Stimulated activated naive CD8-positive, alpha-beta T cell treated with anti-CD3 and anti-CD28 coated beads, Interleukin-15, amount 100 ng/mL, for 72 hours (primary cell): Measurements from ENCODE around the gene VAV2.

Experiments used
- ATAC-seq: fragments of 150-1000 bp; cut with Tn5 transposase; 2 replicates; pipeline ENCODE4 v1.10.0; 2021; ENCODE audit warnings: mild to moderate bottlenecking, moderate library complexity
- DNase-seq, 2 donors: peaks; one replicate each; pipeline ENCODE4 v3.0.0; 2021 to 2022
- H3K27ac Mint-ChIP-seq, 2 donors: one replicate each; pipeline ENCODE4 v1.8.0; 2022; ENCODE audit warnings: mild to moderate bottlenecking in 2 of 2, mixed read lengths in 2 of 2, moderate library complexity in 2 of 2
- H3K27me3 Mint-ChIP-seq: one replicate; pipeline ENCODE4 v1.8.0; 2022; ENCODE audit warnings: mixed read lengths
- H3K4me1 Mint-ChIP-seq: one replicate; pipeline ENCODE4 v1.8.0; 2022; ENCODE audit warnings: mild to moderate bottlenecking, mixed read lengths
- H3K4me3 Mint-ChIP-seq, 2 donors: one replicate each; pipeline ENCODE4 v1.8.0; 2022; ENCODE audit warnings: mild to moderate bottlenecking in 2 of 2, mixed read lengths in 2 of 2, moderate library complexity in 1 of 2
- H3K9me3 Mint-ChIP-seq, 2 donors: one replicate each; pipeline ENCODE4 v1.8.0; 2022; ENCODE audit warnings: mixed read lengths in 2 of 2

Gene VAV2

GRCh38 chr9:133814586-133815208, 177.4 kb downstream of the VAV2 start:
- Mint-ChIP-seq H3K27me3 (no peaks in the 10 kb centered on the region), H3K27ac (no peak overlapping the region), H3K4me3 (no peak overlapping the region), H3K4me1 (no peaks in the 10 kb centered on the region), H3K9me3 (no peaks in the 10 kb centered on the region)
- DNase-seq (no peak), ATAC-seq (no peak)

- Mint-ChIP-seq H3K4me1 (no peaks in the 10 kb centered on the region), H3K4me3 (no peak overlapping the region), H3K9me3 (no peaks in the 10 kb centered on the region), H3K27ac (no peak overlapping the region), H3K27me3 (no peaks in the 10 kb centered on the region)
- DNase-seq, result no peak
- no peak for ATAC-seq
Measured at GRCh38 chr9:133813749-133814585, 178.2 kb downstream of the VAV2 start.

GRCh38 chr9:133812941-133813748, 179.0 kb downstream of the VAV2 start:
- no peaks in the 10 kb centered on the region for H3K4me1 Mint-ChIP-seq
- ATAC-seq (no peak), DNase-seq (no peak)
- H3K4me3 Mint-ChIP-seq, result no peak overlapping the region
- H3K27me3 Mint-ChIP-seq, result no peaks in the 10 kb centered on the region
- no peak overlapping the region for H3K27ac Mint-ChIP-seq
- H3K9me3 Mint-ChIP-seq, result no peaks in the 10 kb centered on the region

- H3K4me1 Mint-ChIP-seq, result no peaks in the 10 kb centered on the region
- H3K9me3 Mint-ChIP-seq, result no peaks in the 10 kb centered on the region
- no peak overlapping the region for H3K27ac Mint-ChIP-seq
- no peak for DNase-seq
- H3K4me3 Mint-ChIP-seq, result no peak overlapping the region
- ATAC-seq, result no peak
- no peaks in the 10 kb centered on the region for H3K27me3 Mint-ChIP-seq
Measured at GRCh38 chr9:133812077-133812868, 179.9 kb downstream of the VAV2 start.

- DNase-seq (no peak), ATAC-seq (no peak)
- Mint-ChIP-seq H3K9me3 (no peaks in the 10 kb centered on the region), H3K4me3 (no peak overlapping the region), H3K27me3 (no peaks in the 10 kb centered on the region), H3K27ac (no peak overlapping the region), H3K4me1 (no peaks in the 10 kb centered on the region)
Measured at GRCh38 chr9:133811471-133811870, 180.7 kb downstream of the VAV2 start.

- DNase-seq (no peak), ATAC-seq (no peak)
- H3K4me1 Mint-ChIP-seq, result no peaks in the 10 kb centered on the region
- H3K27me3 Mint-ChIP-seq, result no peaks in the 10 kb centered on the region
- no peak overlapping the region for H3K4me3 Mint-ChIP-seq
- H3K27ac Mint-ChIP-seq, result peak overlapping the region in 1 of 2 donors; percentile 54
- no peaks in the 10 kb centered on the region for H3K9me3 Mint-ChIP-seq
Measured at GRCh38 chr9:133810556-133811195, 181.4 kb downstream of the VAV2 start.

GRCh38 chr9:133809335-133809734, 182.8 kb downstream of the VAV2 start:
- Mint-ChIP-seq H3K4me1 (no peaks in the 10 kb centered on the region), H3K9me3 (no peaks in the 10 kb centered on the region), H3K27ac (no peak overlapping the region), H3K27me3 (no peaks in the 10 kb centered on the region), H3K4me3 (no peak overlapping the region)
- ATAC-seq (no peak), DNase-seq (no peak)

- Mint-ChIP-seq H3K27me3 (no peaks in the 10 kb centered on the region), H3K27ac (no peak overlapping the region), H3K4me3 (no peak overlapping the region), H3K9me3 (no peaks in the 10 kb centered on the region), H3K4me1 (no peaks in the 10 kb centered on the region)
- ATAC-seq (no peak), DNase-seq (no peak)
Measured at GRCh38 chr9:133807818-133808217, 184.3 kb downstream of the VAV2 start.

- H3K4me3 Mint-ChIP-seq, result no peak overlapping the region
- H3K4me1 Mint-ChIP-seq, result no peaks in the 10 kb centered on the region
- no peak overlapping the region for H3K27ac Mint-ChIP-seq
- no peaks in the 10 kb centered on the region for H3K9me3 Mint-ChIP-seq
- ATAC-seq (no peak), DNase-seq (no peak)
- H3K27me3 Mint-ChIP-seq, result no peaks in the 10 kb centered on the region
Measured at GRCh38 chr9:133807037-133807436, 185.1 kb downstream of the VAV2 start.

GRCh38 chr9:133806623-133807010, 185.5 kb downstream of the VAV2 start:
- no peak overlapping the region for H3K4me3 Mint-ChIP-seq
- no peaks in the 10 kb centered on the region for H3K9me3 Mint-ChIP-seq
- no peaks in the 10 kb centered on the region for H3K4me1 Mint-ChIP-seq
- H3K27ac Mint-ChIP-seq, result no peak overlapping the region
- DNase-seq (no peak), ATAC-seq (no peak)
- H3K27me3 Mint-ChIP-seq, result no peaks in the 10 kb centered on the region

GRCh38 chr9:133805876-133806622, 186.1 kb downstream of the VAV2 start:
- Mint-ChIP-seq H3K4me1 (no peaks in the 10 kb centered on the region), H3K27ac (peak overlapping the region in 1 of 2 donors; percentile 42), H3K9me3 (no peaks in the 10 kb centered on the region), H3K27me3 (no peaks in the 10 kb centered on the region), H3K4me3 (no peak overlapping the region)
- no peak for DNase-seq
- no peak for ATAC-seq

- DNase-seq (no peak), ATAC-seq (no peak)
- H3K27ac Mint-ChIP-seq, result peak overlapping the region in 1 of 2 donors; percentile 44
Measured at GRCh38 chr9:133804199-133804598, 187.9 kb downstream of the VAV2 start.

GRCh38 chr9:133803745-133804144, 188.4 kb downstream of the VAV2 start:
- peak overlapping the region in 1 of 2 donors; percentile 44 for H3K27ac Mint-ChIP-seq
- no peaks in the 10 kb centered on the region for H3K4me1 Mint-ChIP-seq
- no peak for ATAC-seq
- H3K27me3 Mint-ChIP-seq, result no peaks in the 10 kb centered on the region
- DNase-seq, result no peak
- no peaks in the 10 kb centered on the region for H3K9me3 Mint-ChIP-seq
- H3K4me3 Mint-ChIP-seq, result no peak overlapping the region

More at GRCh38 chr9:133804199-133804598, 187.9 kb downstream of the VAV2 start:
- Mint-ChIP-seq H3K4me3 (no peak overlapping the region), H3K9me3 (no peaks in the 10 kb centered on the region), H3K27me3 (no peaks in the 10 kb centered on the region), H3K4me1 (no peaks in the 10 kb centered on the region)

GRCh38 chr9:133803028-133803585, 189.0 kb downstream of the VAV2 start:
- Mint-ChIP-seq H3K27me3 (no peaks in the 10 kb centered on the region), H3K4me1 (no peaks in the 10 kb centered on the region), H3K9me3 (no peaks in the 10 kb centered on the region), H3K4me3 (no peak overlapping the region), H3K27ac (no peak overlapping the region)
- ATAC-seq, result no peak
- DNase-seq, result no peak
